Upper lobe of right lung (tissue), 1 donor: ENCODE results near the gene POC1A. TPM values are rescaled to one million over a fixed set of nuclear protein-coding genes. Genes with fewer than 3 reads are reported as not detected.
A peak's percentile ranks its signal among the peaks of the same experiment; 100 is the strongest.

Experiments
- ATAC-seq: fragments of 200-7000 bp; cut with Tn5 transposase; one replicate; pipeline ENCODE4 v1.9.1; 2020; ENCODE audit warnings: mild to moderate bottlenecking, moderate library complexity
- DNase-seq: peaks from one replicate; pipeline ENCODE4 v3.0.0-alpha.2; 2020
- H3K27ac ChIP-seq: fragments of 200-600 bp; one replicate; pipeline ENCODE4 v1.8.0; 2022
- H3K27me3 ChIP-seq: fragments of 200-600 bp; one replicate; pipeline ENCODE4 v1.8.0; 2022; ENCODE audit warnings: mild to moderate bottlenecking
- H3K36me3 ChIP-seq: fragments of 200-600 bp; one replicate; pipeline ENCODE4 v1.8.0; 2022
- H3K4me1 ChIP-seq: fragments of 200-600 bp; one replicate; pipeline ENCODE4 v1.8.0; 2022
- H3K4me3 ChIP-seq: fragments of 200-600 bp; one replicate; pipeline ENCODE4 v1.8.0; 2022; ENCODE audit warnings: mild to moderate bottlenecking
- H3K9me3 ChIP-seq: fragments of 200-600 bp; one replicate; pipeline ENCODE4 v1.8.0; 2022
- intact Hi-C: fragments of 100-400 bp; cut with DNase I; formaldehyde crosslinking; loops from one replicate; pipeline ENCODE4 v1.11.0; 2022
- total RNA-seq: library from RNA; stranded (reverse); fragmentation: NEBNext Ultra II Directional; extraction: Animal tissue kit (Norgen Biotek cat#: 25700); gene quantifications from one replicate; pipeline ENCODE4 v1.2.1, GENCODE V29; 2021
- TF ChIP-seq, protein P1 (sequence below): fragments of 200-600 bp; IDR thresholded peaks from one replicate; pipeline ENCODE4 v1.8.0; 2022; ENCODE audit warnings: antibody characterized with exemption
- donor health status: DM: no; HTN: yes; CAD: no; lungs with severe emphysema.

Gene POC1A
- total RNA-seq, 1 donor from 2014 or later, result 2.5 TPM

DNA sequence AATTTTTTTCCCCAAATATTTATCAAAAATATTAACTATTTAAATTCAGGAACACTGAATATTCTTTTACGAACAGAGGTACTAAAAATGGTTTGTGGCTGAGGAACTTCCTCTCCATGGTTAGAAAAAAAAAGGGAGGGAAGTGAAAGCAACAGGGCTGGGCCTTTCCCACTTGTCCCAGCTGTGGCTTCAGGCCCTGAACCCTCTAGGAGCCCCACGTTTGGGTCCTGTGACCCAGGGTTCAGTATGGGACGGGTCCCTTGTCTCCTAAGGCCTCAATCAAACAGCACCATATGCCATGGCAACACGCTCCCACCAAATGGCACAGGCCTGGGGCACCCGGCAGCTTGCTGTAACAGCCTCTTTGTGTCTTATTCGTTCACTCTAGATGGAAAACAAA lies 32.4 kb downstream of the POC1A start:
- Histone ChIP-seq H3K27me3 (no peaks in the 10 kb centered on the region), H3K4me1 (peaks cover 34% of the 10 kb centered on the region), H3K9me3 (no peaks in the 10 kb centered on the region), H3K4me3 (no peak overlapping the region), H3K27ac (peak overlapping the region; percentile 67), H3K36me3 (no peaks in the 10 kb centered on the region)
- intact Hi-C loops, result loop anchor here (5.0 kb wide), 1 partner anchor 120 kb away; no protein-coding TSS in a partner anchor
- TF ChIP-seq, protein P1, sequence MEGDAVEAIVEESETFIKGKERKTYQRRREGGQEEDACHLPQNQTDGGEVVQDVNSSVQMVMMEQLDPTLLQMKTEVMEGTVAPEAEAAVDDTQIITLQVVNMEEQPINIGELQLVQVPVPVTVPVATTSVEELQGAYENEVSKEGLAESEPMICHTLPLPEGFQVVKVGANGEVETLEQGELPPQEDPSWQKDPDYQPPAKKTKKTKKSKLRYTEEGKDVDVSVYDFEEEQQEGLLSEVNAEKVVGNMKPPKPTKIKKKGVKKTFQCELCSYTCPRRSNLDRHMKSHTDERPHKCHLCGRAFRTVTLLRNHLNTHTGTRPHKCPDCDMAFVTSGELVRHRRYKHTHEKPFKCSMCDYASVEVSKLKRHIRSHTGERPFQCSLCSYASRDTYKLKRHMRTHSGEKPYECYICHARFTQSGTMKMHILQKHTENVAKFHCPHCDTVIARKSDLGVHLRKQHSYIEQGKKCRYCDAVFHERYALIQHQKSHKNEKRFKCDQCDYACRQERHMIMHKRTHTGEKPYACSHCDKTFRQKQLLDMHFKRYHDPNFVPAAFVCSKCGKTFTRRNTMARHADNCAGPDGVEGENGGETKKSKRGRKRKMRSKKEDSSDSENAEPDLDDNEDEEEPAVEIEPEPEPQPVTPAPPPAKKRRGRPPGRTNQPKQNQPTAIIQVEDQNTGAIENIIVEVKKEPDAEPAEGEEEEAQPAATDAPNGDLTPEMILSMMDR, result no peak
- DNase-seq, result no peak
- peak; percentile 39 for ATAC-seq

DNA sequence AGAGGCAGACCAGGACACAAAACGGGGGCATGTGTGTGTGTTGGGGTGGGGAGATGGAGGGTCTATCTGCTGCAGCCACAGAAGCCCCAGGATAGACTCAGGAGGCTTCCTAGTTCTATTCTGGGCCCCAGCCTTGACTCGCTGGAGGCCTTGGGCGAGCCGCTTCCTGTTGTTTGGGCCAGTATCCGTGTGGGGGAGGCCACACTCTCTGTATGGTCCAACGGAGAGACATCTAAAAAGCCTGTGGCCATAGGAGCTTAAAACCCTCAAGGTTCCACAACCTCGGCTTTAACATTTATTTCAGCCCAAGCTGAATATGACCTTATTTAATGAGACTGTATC lies 32.8 kb downstream of the POC1A start:
- peaks cover 34% of the 10 kb centered on the region for H3K4me1 ChIP-seq
- H3K36me3 ChIP-seq, result no peaks in the 10 kb centered on the region
- no peaks in the 10 kb centered on the region for H3K9me3 ChIP-seq
- H3K4me3 ChIP-seq, result no peak overlapping the region
- peak overlapping the region; percentile 67 for H3K27ac ChIP-seq
- intact Hi-C loops, result loop anchor here (5.0 kb wide), 1 partner anchor 119 kb away; no protein-coding TSS in a partner anchor
- DNase-seq (no peak), ATAC-seq (peak; percentile 61)
- H3K27me3 ChIP-seq, result no peaks in the 10 kb centered on the region
- TF ChIP-seq, protein P1, result no peak

DNA sequence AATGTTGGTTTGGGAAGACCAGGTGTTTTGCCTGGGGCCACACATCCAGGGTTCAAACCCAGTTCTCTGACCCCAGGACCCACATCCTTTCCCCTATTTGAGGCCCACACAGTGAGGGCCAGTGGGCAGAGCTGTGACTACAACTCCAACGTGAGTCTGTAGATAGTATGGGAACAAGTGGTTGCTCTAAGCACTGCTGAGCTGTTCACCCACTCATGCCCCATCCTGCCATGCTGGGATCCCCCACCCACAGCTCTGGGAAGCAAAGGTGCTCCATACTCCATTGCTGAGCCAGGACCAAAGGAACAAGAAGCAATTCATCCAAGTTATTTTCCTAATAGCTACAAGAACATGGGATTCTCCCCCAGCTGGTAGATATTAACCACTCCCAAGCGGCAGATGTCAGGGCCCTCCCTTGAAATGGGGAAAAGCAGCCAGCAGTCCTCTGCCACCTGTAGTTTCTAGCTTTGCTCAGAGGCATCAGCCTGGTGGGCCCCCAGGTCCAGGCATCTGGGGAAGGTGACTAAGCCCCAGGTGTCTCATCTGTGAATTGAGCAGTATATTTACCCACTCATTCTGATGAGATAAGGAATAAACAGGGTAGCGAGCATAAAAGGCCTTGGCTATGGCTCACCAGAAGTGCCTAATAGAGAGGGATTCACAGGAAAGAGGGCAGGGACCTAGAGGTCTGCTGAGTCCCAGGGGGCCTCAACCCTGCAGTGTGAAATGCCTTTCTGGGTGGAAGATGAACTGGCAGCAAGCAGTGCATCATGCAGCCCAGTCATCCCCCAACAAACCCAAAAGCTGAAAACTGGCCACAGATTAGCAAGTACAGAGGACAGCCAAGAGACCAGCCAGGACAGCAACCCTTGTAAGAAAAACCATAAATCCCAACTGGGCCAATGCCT lies 33.4 kb downstream of the POC1A start:
- Histone ChIP-seq H3K27me3 (no peaks in the 10 kb centered on the region), H3K4me1 (peaks cover 34% of the 10 kb centered on the region), H3K36me3 (no peaks in the 10 kb centered on the region), H3K4me3 (no peak overlapping the region), H3K9me3 (no peaks in the 10 kb centered on the region), H3K27ac (peak overlapping the region; percentile 67)
- TF ChIP-seq, protein P1, result no peak
- ATAC-seq (no peak), DNase-seq (no peak)
- intact Hi-C loops, result loop anchor here (5.0 kb wide), 1 partner anchor 119 kb away; no protein-coding TSS in a partner anchor

DNA sequence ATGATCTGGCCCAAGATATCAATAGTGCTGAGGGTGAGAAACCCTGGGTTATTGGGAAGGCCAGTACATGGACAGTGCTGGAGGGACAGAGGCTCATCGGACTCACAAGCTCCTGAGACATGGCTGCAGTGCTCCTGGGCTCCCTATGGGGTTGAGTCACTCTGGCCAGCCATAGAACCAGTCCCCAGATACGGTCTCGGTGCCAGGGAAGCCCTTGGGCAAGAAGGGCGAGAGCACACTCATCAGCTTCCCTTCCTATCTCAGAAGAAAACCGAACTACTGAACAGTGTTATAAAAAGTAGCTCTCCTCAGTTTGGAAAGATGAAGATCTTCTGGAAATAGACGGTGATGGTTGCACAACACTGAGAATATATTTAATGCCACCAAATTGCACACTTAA lies 34.4 kb downstream of the POC1A start:
- H3K27ac ChIP-seq, result no peak overlapping the region
- peaks cover 34% of the 10 kb centered on the region for H3K4me1 ChIP-seq
- no peaks in the 10 kb centered on the region for H3K27me3 ChIP-seq
- no peaks in the 10 kb centered on the region for H3K9me3 ChIP-seq
- ATAC-seq, result no peak
- no peak for DNase-seq
- TF ChIP-seq, protein P1, result no peak
- no peak overlapping the region for H3K4me3 ChIP-seq
- H3K36me3 ChIP-seq, result no peaks in the 10 kb centered on the region
- intact Hi-C loops, result loop anchor here (5.0 kb wide), 1 partner anchor 118 kb away; no protein-coding TSS in a partner anchor

DNA sequence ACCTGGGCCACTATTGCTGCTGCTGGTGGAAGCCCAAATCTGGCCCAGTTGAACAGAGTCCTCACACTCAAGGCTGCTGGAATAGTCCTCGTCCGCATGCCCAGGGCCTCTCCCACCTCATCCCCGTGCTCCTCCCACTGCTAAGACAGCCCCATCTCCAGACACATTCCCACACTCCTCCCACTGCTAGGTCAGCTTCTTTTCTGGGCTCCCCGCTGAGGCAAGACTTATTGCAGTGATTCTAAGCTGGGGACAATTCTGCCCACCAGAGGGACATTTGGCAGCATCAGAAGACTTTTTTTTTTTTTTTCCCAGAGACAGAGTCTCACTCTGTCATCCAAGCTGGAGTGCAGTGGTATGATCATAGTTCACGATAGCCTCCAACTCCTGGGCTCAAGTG lies 35.1 kb downstream of the POC1A start:
- Histone ChIP-seq H3K27me3 (no peaks in the 10 kb centered on the region), H3K27ac (no peak overlapping the region), H3K9me3 (no peaks in the 10 kb centered on the region), H3K4me1 (peaks cover 34% of the 10 kb centered on the region), H3K36me3 (no peaks in the 10 kb centered on the region), H3K4me3 (no peak overlapping the region)
- intact Hi-C loops, result no loop called here
- TF ChIP-seq, protein P1, result no peak
- ATAC-seq, result no peak
- no peak for DNase-seq
